BE2C (cell line): ENCODE measurements around the gene NR5A2.

Experiments used
- DNase-seq: peaks from one replicate; pipeline ENCODE4 v3.0.0-alpha.2; 2020
- H3K27me3 ChIP-seq: fragments of 250-450 bp; sonication (Bioruptor Pico); 2 replicates; pipeline ENCODE4 v1.5.1; 2020; ENCODE audit warnings: mild to moderate bottlenecking
- H3K36me3 ChIP-seq: fragments of 250-450 bp; sonication (Bioruptor Pico); 2 replicates; pipeline ENCODE4 v1.5.1; 2020; ENCODE audit warnings: mild to moderate bottlenecking
- H3K4me1 ChIP-seq: fragments of 250-450 bp; sonication (Bioruptor Pico); 2 replicates; pipeline ENCODE4 v1.5.1; 2020
- H3K4me3 ChIP-seq: 2 replicates; pipeline ENCODE4 v1.5.1; 2011; ENCODE audit warnings: low read depth, low read length
- H3K9me3 ChIP-seq: fragments of 250-450 bp; sonication (Bioruptor Pico); 2 replicates; pipeline ENCODE4 v1.5.1; 2020
- CTCF ChIP-seq: IDR thresholded peaks from 2 replicates; pipeline ENCODE4 v1.5.1; 2012; ENCODE audit warnings: mild to moderate bottlenecking, low read depth, low read length

The NR5A2 gene

GRCh38 chr1:200115532-200115931 is 88.0 kb downstream of the NR5A2 start:
- DNase-seq = no peak
- no peaks in the 10 kb centered on the region for H3K9me3 ChIP-seq
- peaks cover 74% of the 10 kb centered on the region for H3K27me3 ChIP-seq
- no peak overlapping the region for H3K4me3 ChIP-seq
- H3K36me3 ChIP-seq = no peaks in the 10 kb centered on the region
- TF ChIP-seq CTCF = no peak
- no peaks in the 10 kb centered on the region for H3K4me1 ChIP-seq

- no peaks in the 10 kb centered on the region for H3K36me3 ChIP-seq
- H3K4me3 ChIP-seq = no peak overlapping the region
- no peak for DNase-seq
- no peak for TF ChIP-seq CTCF
- peaks cover 71% of the 10 kb centered on the region for H3K27me3 ChIP-seq
- no peaks in the 10 kb centered on the region for H3K9me3 ChIP-seq
- H3K4me1 ChIP-seq = no peaks in the 10 kb centered on the region
Observed at GRCh38 chr1:200116324-200116723, 88.8 kb downstream of the NR5A2 start.

GRCh38 chr1:200118779-200119505 is 91.4 kb downstream of the NR5A2 start:
- peaks cover 63% of the 10 kb centered on the region for H3K27me3 ChIP-seq
- H3K36me3 ChIP-seq = no peaks in the 10 kb centered on the region
- no peak overlapping the region for H3K4me3 ChIP-seq
- TF ChIP-seq CTCF = no peak
- DNase-seq = no peak
- no peaks in the 10 kb centered on the region for H3K4me1 ChIP-seq
- H3K9me3 ChIP-seq = no peaks in the 10 kb centered on the region

- no peak for TF ChIP-seq CTCF
- no peaks in the 10 kb centered on the region for H3K4me1 ChIP-seq
Observed at GRCh38 chr1:200121421-200121820, 93.9 kb downstream of the NR5A2 start.

GRCh38 chr1:200124309-200124708 is 96.8 kb downstream of the NR5A2 start:
- DNase-seq = no peak
- TF ChIP-seq CTCF = no peak
- Histone ChIP-seq H3K36me3 (no peaks in the 10 kb centered on the region), H3K4me1 (no peaks in the 10 kb centered on the region), H3K27me3 (peaks cover 39% of the 10 kb centered on the region), H3K4me3 (no peak overlapping the region), H3K9me3 (no peaks in the 10 kb centered on the region)

More at GRCh38 chr1:200121421-200121820, 93.9 kb downstream of the NR5A2 start:
- Histone ChIP-seq H3K36me3 (no peaks in the 10 kb centered on the region), H3K27me3 (peaks cover 48% of the 10 kb centered on the region), H3K9me3 (no peaks in the 10 kb centered on the region), H3K4me3 (no peak overlapping the region)
- no peak for DNase-seq

GRCh38 chr1:200128081-200128480 is 100.6 kb downstream of the NR5A2 start:
- Histone ChIP-seq H3K4me3 (no peak overlapping the region), H3K36me3 (no peaks in the 10 kb centered on the region), H3K4me1 (no peaks in the 10 kb centered on the region), H3K9me3 (no peaks in the 10 kb centered on the region; the same call in 1 of the 2 replicates), H3K27me3 (peaks cover 13% of the 10 kb centered on the region)
- no peak for TF ChIP-seq CTCF
- no peak for DNase-seq
